GM21786 (cell line): Measurements from ENCODE around the gene CLEC12A.

ENCODE experiments used
- ATAC-seq: cut with Tn5 transposase; IDR thresholded peaks from one replicate; pipeline ENCODE4 v1.9.1; 2021; ENCODE audit not compliant: unreplicated experiment

Gene CLEC12A

DNA sequence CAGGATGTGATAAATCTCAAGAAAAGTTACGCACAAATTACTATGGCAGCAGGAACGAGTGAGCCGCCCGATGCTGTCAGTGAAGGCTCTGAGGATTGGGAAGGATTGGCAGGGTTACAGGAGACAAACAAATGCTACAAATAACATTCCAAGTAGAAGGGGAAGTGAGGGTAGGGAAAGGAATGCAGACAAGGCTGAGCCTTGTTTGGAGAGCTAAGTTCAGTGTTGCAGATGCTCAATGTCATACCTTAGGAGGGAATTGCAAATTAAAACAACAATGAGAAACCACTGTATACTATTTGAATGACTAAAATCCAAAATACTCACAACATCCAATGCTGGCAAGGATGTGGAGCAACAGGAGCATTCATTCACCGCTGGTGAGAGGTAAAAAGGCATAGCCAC, 60.6 kb downstream of the CLEC12A start:
- ATAC-seq, result no peak

DNA sequence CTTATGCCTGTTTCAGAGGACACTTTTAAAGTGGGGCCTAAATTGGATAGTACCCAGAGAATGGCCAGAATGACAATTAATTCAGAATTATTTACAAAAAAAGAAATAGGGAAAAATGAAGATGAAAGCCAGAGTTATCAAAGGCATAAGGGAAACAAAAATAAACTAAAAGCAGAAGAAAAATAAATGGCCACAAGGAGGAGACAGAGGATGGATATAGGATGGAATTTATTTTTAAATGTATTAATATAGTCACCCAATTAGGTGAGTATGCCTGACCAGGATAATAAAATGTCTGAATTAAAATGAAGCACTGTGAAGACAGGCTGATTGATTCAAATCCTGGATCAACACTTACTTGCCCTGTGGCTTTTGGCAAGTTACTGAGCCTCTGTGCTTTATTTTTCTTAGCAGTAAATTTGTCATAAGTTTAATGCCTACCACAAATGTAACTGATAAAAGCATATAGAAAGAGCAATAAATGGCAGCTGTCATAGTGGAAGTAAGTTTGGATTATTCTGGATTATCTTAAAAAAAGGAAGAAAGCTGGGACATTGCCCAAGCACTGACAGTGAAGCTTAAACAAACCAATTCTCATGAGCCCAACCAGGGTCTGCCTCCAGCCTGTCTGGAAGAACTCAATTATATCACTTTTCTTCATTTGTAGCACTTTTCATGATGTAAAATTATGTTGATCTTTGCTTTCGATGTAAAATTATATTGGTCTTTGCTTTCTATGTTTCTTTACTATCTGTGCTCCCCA, 62.8 kb downstream of the CLEC12A start:
- ATAC-seq, result no peak
